GM21737 (cell line): ENCODE results near the gene CNOT10.
"Not testable (repeated sequence)": the region's sequence is repeated elsewhere in the genome, so short reads cannot be mapped to it uniquely, and the experiment has no call there.

Experiments
- ATAC-seq: cut with Tn5 transposase; IDR thresholded peaks from one replicate; pipeline ENCODE4 v1.9.1; 2021; ENCODE audit warnings: mild to moderate bottlenecking, moderate library complexity; ENCODE audit not compliant: unreplicated experiment

CNOT10 gene

GRCh38 chr3:32757618-32758374 is 72.8 kb downstream of the CNOT10 start:
- ATAC-seq: no peak

DNA sequence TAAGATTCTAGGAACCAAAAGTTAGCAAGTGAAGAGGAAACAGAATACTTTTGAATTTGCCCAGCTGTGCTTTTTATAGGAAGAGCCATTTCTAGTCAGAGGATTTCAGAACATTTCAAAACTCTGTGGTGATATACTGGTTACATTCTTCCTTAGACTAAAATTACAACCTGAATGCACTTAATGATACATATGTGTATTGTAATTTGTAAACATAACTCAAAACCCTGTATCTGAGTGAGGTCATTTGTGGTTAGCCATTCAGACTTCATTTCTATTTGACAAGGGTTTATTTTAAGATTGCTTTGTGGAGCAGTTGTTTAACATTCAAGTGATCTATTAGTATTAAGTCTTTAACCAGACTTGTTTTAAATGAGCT is 73.4 kb downstream of the CNOT10 start:
- no peak for ATAC-seq

DNA sequence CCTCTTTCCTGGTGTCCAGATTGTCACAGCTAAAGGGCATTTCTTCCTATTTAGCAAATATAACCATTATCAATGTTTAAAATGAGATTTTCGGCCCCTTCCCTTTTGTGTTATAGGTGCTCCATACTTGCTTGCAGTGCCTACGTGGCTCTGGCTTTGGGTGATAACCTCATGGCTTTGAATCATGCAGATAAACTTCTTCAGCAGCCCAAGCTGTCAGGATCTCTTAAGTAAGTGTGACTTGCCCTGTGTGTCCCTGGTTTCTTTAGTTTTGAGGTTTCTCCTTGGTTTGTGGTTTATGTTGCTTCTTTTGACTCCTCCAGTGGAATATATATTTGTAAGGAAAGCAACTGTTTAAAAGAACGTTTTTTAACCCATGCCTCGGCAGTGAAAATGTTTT is 74.4 kb downstream of the CNOT10 start:
- ATAC-seq: no peak

DNA sequence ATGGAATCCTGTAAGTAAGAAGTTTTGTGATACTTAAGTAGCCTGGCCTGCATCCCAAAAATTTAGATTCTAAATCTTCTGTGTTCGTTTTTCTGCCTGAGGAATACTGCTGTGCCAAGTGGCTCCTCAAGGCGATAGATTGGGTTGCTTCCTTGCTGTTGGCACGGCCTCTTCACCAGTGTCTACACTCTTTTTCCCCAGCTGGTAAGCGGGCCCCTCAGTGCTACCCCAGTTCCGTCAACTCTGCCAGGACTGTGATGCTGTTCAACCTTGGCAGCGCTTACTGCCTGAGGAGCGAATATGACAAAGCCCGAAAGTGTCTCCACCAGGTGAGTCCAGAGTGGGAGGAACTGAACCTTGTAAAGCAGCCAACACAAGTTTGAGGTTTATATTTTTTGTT is 79.5 kb downstream of the CNOT10 start:
- ATAC-seq: no peak

DNA sequence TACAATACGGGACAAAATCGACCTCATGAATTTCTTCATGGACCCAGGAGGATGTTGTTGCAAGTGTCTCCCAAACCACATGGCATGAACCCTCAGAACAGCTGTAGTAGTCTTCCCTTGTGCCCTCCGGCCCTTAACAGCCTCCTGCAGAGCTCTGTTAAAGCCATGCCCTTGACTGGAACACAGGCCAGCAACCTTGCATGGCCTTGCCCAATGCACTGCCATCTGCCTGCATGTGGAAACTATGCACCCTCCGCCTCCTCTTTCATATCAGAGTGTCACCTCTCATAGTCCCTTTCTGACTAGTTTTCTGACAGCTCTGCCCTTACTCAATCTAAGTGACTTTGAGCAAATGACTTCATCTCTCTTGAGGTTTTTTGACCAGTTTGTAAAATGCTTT is 93.4 kb downstream of the CNOT10 start:
- no peak for ATAC-seq

GRCh38 chr3:32780071-32780734 is 95.2 kb downstream of the CNOT10 start:
- ATAC-seq: no peak

- peak; percentile 37 for ATAC-seq
These were observed 95.8 kb downstream of the CNOT10 start for GRCh38 chr3:32780735-32781210.

- ATAC-seq: peak; percentile 95
These were observed 96.4 kb downstream of the CNOT10 start for GRCh38 chr3:32781211-32781968.

GRCh38 chr3:32781969-32782270 is 96.9 kb downstream of the CNOT10 start:
- ATAC-seq: not testable (repeated sequence)

DNA sequence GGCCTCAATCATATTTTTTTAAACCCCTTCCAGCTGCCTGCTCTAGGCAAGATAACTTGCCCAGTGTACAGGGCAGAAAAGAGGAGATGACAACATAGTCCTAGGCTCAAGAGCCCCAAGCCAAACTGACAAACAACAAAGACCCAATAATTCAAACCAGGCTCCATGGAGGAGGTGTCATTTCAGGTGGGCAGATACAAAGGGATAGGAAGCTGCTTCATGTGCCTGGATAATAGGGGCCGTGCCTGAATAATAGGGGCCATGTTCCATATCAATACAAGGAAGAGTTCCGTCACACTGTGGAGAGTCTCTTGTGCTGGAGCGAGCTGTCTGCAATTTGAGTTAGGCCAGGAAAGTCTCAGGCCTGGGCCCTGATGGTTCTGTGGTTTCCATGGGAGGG is 97.4 kb downstream of the CNOT10 start:
- no peak for ATAC-seq

- ATAC-seq: no peak
These were observed 106.8 kb downstream of the CNOT10 start for GRCh38 chr3:32791833-32792232.

- no peak for ATAC-seq
These were observed 109.7 kb downstream of the CNOT10 start for GRCh38 chr3:32794487-32795308.

GRCh38 chr3:32796384-32796950 is 111.5 kb downstream of the CNOT10 start:
- ATAC-seq: not testable (repeated sequence)

GRCh38 chr3:32797776-32798175 is 112.8 kb downstream of the CNOT10 start:
- no peak for ATAC-seq

- not testable (repeated sequence) for ATAC-seq
These were observed 116.5 kb downstream of the CNOT10 start for GRCh38 chr3:32801440-32801839.

- peak; percentile 56 for ATAC-seq
These were observed 128.2 kb downstream of the CNOT10 start for GRCh38 chr3:32813180-32813579.

DNA sequence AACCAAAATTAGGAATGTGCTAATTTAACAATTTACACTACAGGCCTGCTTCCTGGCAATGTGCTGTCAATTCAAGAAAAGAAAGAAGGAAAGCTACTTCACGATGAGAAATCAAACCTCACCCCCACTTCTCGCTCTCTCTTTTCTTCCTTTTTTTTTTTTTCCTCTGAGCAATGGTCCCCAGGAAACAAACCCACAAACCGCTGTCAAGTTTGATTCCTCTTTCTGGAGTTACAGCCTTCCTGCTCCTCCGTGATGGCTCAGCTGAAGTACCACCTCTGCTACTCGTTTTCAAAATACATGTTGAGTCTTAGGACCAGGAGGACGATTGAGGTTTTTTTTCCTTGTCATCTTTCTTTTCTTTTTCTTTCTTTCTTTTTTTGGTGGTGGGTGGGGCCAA is 129.4 kb downstream of the CNOT10 start:
- no peak for ATAC-seq

DNA sequence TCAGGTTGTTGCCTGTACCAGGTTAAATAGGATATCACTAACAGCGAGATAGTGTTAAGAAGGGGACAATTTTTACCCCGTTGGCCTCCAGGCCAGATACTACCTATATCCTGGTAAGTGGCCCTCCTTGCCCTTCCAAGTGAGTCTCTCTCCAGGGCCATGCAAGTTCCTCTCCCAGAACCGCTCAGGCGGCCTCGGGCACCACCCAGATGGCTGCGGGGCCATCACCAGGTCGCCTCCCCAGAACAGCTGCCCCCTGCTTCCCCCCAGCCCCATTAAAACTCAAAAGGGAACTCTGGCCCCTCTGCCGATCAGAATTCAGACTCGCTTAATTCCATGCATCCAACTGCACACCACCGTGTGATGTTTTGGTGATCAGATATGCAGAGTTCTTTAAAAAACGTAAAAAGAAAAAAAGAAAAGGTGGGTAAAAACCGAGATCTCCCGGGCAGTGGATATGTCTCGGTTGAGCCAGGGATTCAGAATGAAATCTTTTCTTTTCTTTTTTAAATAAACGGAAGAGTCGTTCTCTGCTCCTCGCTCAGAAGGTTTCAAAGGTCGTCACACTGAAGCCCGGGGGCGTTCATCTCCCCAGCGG is 131.0 kb downstream of the CNOT10 start:
- ATAC-seq: no peak

DNA sequence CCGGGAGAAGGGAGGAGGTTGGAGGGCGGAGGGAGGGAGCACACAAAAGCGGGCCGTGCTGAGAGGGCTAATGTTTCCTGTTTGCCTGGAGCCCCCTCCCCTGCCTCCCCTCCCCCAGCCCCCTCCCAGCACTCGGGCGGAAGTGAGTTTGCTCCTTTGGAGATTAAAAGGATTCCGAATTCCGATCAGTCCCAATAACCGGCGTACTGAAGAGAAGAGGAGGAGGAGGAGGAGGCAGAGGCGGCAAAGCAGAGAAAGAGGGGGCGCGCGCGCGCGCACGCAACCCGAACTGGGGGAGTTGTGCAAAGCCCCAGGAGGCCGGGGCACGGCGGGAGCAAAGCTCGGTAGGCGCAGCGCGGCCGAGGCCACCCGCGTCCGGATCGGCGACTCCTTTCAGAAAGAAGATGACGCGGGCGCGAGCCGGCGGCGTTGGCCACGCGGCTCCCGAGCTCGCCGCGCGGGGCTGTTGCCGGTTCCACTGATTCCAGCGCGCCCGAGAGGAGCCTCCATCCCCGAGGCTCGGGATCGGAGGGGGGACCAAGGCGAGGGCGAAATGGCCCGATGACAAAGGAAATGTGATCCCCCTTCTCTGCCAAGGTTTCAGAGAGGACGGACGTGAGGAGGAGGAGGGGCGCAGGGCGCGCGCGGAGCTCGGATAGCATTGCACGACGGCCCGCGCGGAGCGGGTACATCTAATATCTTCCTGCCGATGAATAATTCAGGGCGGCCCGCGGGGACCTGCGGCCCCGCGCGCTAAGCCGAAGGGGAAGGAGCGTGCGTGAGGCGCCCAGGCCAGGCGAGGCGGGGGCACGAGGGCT is 131.7 kb downstream of the CNOT10 start:
- ATAC-seq: no peak

DNA sequence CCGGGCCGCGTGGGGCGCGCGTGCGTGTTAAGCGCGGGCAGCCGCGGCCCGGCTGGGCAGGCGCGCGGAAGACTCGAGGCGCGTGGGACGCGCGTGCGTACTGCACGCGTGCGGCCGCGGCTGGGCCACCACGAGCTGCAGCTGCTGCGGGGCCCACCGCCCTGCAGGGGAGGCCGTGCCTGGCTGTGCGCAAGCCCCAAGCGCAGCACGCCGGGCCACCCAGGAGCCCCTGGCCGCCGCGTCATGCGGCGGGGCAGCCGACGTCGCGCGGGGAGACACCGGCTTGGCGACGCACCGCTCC is 132.2 kb downstream of the CNOT10 start:
- no peak for ATAC-seq
